Neural cell (in vitro differentiated cells): ENCODE data around the gene KDM3B. TPM values are rescaled to one million over a fixed set of nuclear protein-coding genes. Genes with fewer than 3 reads are reported as not detected.

Experiments
- H2AFZ ChIP-seq: fragments of 200-600, 300-800 bp; sonication (generic), shearing (Covaris generic); 2 replicates; pipeline ENCODE4 v1.6.0; 2014; ENCODE audit warnings: low read depth, mild to moderate bottlenecking, antibody characterized with exemption, low read length, moderate library complexity
- H3F3A ChIP-seq: fragments of 200-600 bp; shearing (Covaris generic); 2 replicates; pipeline ENCODE4 v1.6.1; 2016; ENCODE audit warnings: mild to moderate bottlenecking, moderate library complexity, mixed read lengths, antibody characterized with exemption, low read length; ENCODE audit not compliant: insufficient read depth, poor library complexity, severe bottlenecking
- H3K27ac ChIP-seq: fragments of 200-600, 300-800 bp; sonication (generic), shearing (Covaris generic); 2 replicates; pipeline ENCODE4 v1.5.1; 2014; ENCODE audit warnings: mild to moderate bottlenecking, low read length, moderate library complexity
- H3K27me3 ChIP-seq: fragments of 300-800, 200-600 bp; sonication (generic), shearing (Covaris generic); 2 replicates; pipeline ENCODE4 v1.6.0; 2014; ENCODE audit warnings: mild to moderate bottlenecking, low read depth, low read length, moderate library complexity; ENCODE audit not compliant: insufficient read depth
- H3K36me3 ChIP-seq: fragments of 300-800, 200-600 bp; sonication (generic), shearing (Covaris generic); 2 replicates; pipeline ENCODE4 v1.5.1; 2014; ENCODE audit warnings: mild to moderate bottlenecking, antibody characterized with exemption, low read length, moderate library complexity; ENCODE audit not compliant: insufficient read depth
- H3K4me2 ChIP-seq: fragments of 300-800, 200-600 bp; sonication (generic), shearing (Covaris generic); 2 replicates; pipeline ENCODE4 v1.6.0; 2014; ENCODE audit warnings: mild to moderate bottlenecking, low read length
- H3K4me3 ChIP-seq: fragments of 300-800, 200-600 bp; sonication (generic), shearing (Covaris generic); 2 replicates; pipeline ENCODE4 v1.5.1; 2014; ENCODE audit warnings: mild to moderate bottlenecking, low read length, moderate library complexity
- H3K79me2 ChIP-seq: fragments of 200-600 bp; shearing (Covaris generic); replicated peaks from 2 replicates; pipeline ENCODE4 v1.6.0; 2014; ENCODE audit warnings: mild to moderate bottlenecking, low read length, moderate library complexity; ENCODE audit not compliant: insufficient read depth
- H3K9ac ChIP-seq: fragments of 300-800, 200-600 bp; sonication (generic), shearing (Covaris generic); 2 replicates; pipeline ENCODE4 v1.6.1; 2016; ENCODE audit warnings: mild to moderate bottlenecking, low read length, mixed read lengths
- H3K9me2 ChIP-seq: fragments of 200-600 bp; shearing (Covaris generic); 2 replicates; pipeline ENCODE4 v1.6.1; 2016; ENCODE audit warnings: mild to moderate bottlenecking, low read length, mixed read lengths; ENCODE audit not compliant: insufficient read depth
- H3K9me3 ChIP-seq: fragments of 200-600, 300-800 bp; sonication (generic), shearing (Covaris generic); 2 replicates; pipeline ENCODE4 v1.6.1; 2016; ENCODE audit warnings: mild to moderate bottlenecking, mixed run types, low read length, moderate library complexity, mixed read lengths
- H4K20me1 ChIP-seq: fragments of 200-600 bp; shearing (Covaris generic); 2 replicates; pipeline ENCODE4 v1.6.1; 2016; ENCODE audit warnings: mild to moderate bottlenecking, mixed run types; ENCODE audit not compliant: insufficient read depth
- CTCF ChIP-seq: fragments of 450-650 bp; IDR thresholded peaks from 2 replicates; pipeline ENCODE4 v1.5.1; 2014; ENCODE audit warnings: antibody characterized with exemption, mild to moderate bottlenecking, moderate library complexity; ENCODE audit not compliant: poor library complexity, severe bottlenecking
- EP300 ChIP-seq: fragments of 450-650 bp; conservative IDR thresholded peaks from 2 replicates; pipeline ENCODE4 v1.6.1; 2014; ENCODE audit warnings: antibody characterized with exemption, mild to moderate bottlenecking, moderate library complexity; ENCODE audit not compliant: poor library complexity, severe bottlenecking
- REST ChIP-seq: IDR thresholded peaks from 2 replicates; pipeline ENCODE4 v1.6.1; 2012; ENCODE audit warnings: borderline replicate concordance
- polyA plus RNA-seq: library from polyadenylated mRNA; depleted of rRNA; stranded (reverse); fragments of >200 nt; gene quantifications from 2 replicates; pipeline ENCODE4 v1.2.3, GENCODE V29; 2014

Gene KDM3B
- polyA plus RNA-seq, 1 donor from 2014 or later: 58.7 TPM

GRCh38 chr5:138334867-138335447 is 17.5 kb upstream of the KDM3B start:
- H3K9me3 ChIP-seq: no peaks in the 10 kb centered on the region
- no peaks in the 10 kb centered on the region for H3K27me3 ChIP-seq
- no peak overlapping the region for H3K4me2 ChIP-seq
- H3K9ac ChIP-seq: no peak overlapping the region
- H3K9me2 ChIP-seq: no peaks in the 10 kb centered on the region
- H2AFZ ChIP-seq: no peak overlapping the region
- H4K20me1 ChIP-seq: no peaks in the 10 kb centered on the region
- H3K79me2 ChIP-seq: peaks cover 18% of the 10 kb centered on the region
- no peaks in the 10 kb centered on the region for H3F3A ChIP-seq
- no peaks in the 10 kb centered on the region for H3K36me3 ChIP-seq
- no peak overlapping the region for H3K4me3 ChIP-seq
- no peak overlapping the region for H3K27ac ChIP-seq
- TF ChIP-seq REST (no peak), CTCF (no peak)

GRCh38 chr5:138336952-138337684 is 15.4 kb upstream of the KDM3B start:
- Histone ChIP-seq H3K27me3 (no peaks in the 10 kb centered on the region), H3K9me2 (no peaks in the 10 kb centered on the region), H3F3A (no peaks in the 10 kb centered on the region), H3K36me3 (no peaks in the 10 kb centered on the region), H3K4me2 (peak overlapping the region; percentile 35), H3K9me3 (no peaks in the 10 kb centered on the region), H4K20me1 (no peaks in the 10 kb centered on the region), H3K27ac (peak overlapping the region; percentile 92), H3K4me3 (peak overlapping the region; percentile 96), H3K9ac (peak overlapping the region; percentile 99), H2AFZ (peak overlapping the region; percentile 96), H3K79me2 (peaks cover 40% of the 10 kb centered on the region)
- TF ChIP-seq EP300: peak; percentile 74
- no peak for TF ChIP-seq REST
